WTC11 (cell line): ENCODE data around the gene BTN2A1. TPM values are rescaled to one million over a fixed set of nuclear protein-coding genes. Genes with fewer than 3 reads are reported as not detected.

Experiments
- total RNA-seq: library from RNA; stranded (reverse); gene quantifications from 3 replicates; pipeline ENCODE4 v1.2.3, GENCODE V29; 2021

Gene BTN2A1
- total RNA-seq, 1 experiment from 2014 or later, result 9.9 TPM

Other genes starting within 250 kb of the BTN2A1 start
- gene BTN3A2, start 92.8 kb upstream of the BTN2A1 start, total RNA-seq, result 3.4 to 7.4 TPM (median 7.0 TPM) in 3 replicates
- 15.6 to 18.0 TPM (median 16.2 TPM) in 3 replicates for gene BTN2A2, start 74.8 kb upstream of the BTN2A1 start, total RNA-seq
- gene BTN3A1, start 55.7 kb upstream of the BTN2A1 start, total RNA-seq, result 4.5 to 7.3 TPM (median 7.2 TPM) in 3 replicates
- gene BTN3A3, start 17.5 kb upstream of the BTN2A1 start, total RNA-seq, result 4.3 to 4.5 TPM (median 4.5 TPM) in 3 replicates
- 0.14 to 0.15 TPM in 2 of 3 replicates, not detected in the other for gene BTN1A1, start 42.3 kb downstream of the BTN2A1 start, total RNA-seq
- gene HMGN4, start 80.4 kb downstream of the BTN2A1 start, total RNA-seq, result 57.1 to 67.4 TPM (median 57.6 TPM) in 3 replicates
- 21.0 to 22.1 TPM (median 21.6 TPM) in 3 replicates for gene ABT1, start 139.0 kb downstream of the BTN2A1 start, total RNA-seq
- gene ZNF322, start 201.8 kb downstream of the BTN2A1 start, total RNA-seq, result 42.9 to 50.8 TPM (median 47.3 TPM) in 3 replicates